SH-SY5Y (cell line): ENCODE results near the gene IDH1.

Experiments
- GATA2 ChIP-seq: IDR thresholded peaks from 2 replicates; pipeline ENCODE4 v1.6.1; 2011; ENCODE audit warnings: mild to moderate bottlenecking, low read depth, low read length
- GATA3 ChIP-seq: IDR thresholded peaks from 2 replicates; pipeline ENCODE4 v1.6.1; 2011; ENCODE audit warnings: low read depth, mild to moderate bottlenecking, low read length, moderate library complexity

- TF ChIP-seq GATA2 (no peak), GATA3 (no peak)
These were observed 14.2 kb upstream of the IDH1 start for GRCh38 chr2:208269091-208269490.
